Measurements from ENCODE around the gene SCN3B. TPM values are rescaled to one million over a fixed set of nuclear protein-coding genes. Genes with fewer than 3 reads are reported as not detected.

The SCN3B gene
- 0.15 TPM for polyA plus RNA-seq (2013, experiment 1 of 4)
- 0.16 TPM for polyA plus RNA-seq (2013, experiment 2 of 4)
- 0.21 TPM for polyA plus RNA-seq (2013, experiment 3 of 4)
- polyA plus RNA-seq (2013, experiment 4 of 4), result 0.41 TPM

GRCh38 chr11:123654566-123655081, at the start of gene SCN3B:
TSS of gene SCN3B (minus strand) at chr11:123654624. CDS start at chr11:123653801, 823 bp downstream.
- Histone ChIP-seq H3K36me3 (ENCODE audit: control insufficient read depth, insufficient read depth, low read length) (no peaks in the 10 kb centered on the region), H3K9me3 (ENCODE audit: control insufficient read depth, low read length) (no peaks in the 10 kb centered on the region), H3K4me1 (ENCODE audit: control insufficient read depth, insufficient read depth, low read length) (peaks cover 12% of the 10 kb centered on the region), H3K27ac (ENCODE audit: insufficient read depth, low read depth, low read length, poor library complexity, severe bottlenecking) (no peak within 1 kb of the TSS), H3K4me3 (ENCODE audit: insufficient read depth, low read depth, low read length) (peak within 1 kb of the TSS; percentile 44), H3K27me3 (ENCODE audit: control insufficient read depth, insufficient read depth, low read length, poor library complexity, severe bottlenecking) (peaks cover 57% of the 10 kb centered on the region)
- WGBS, 2 experiments, result 0% methylated on average over 44 of the region's 44 CpGs

GRCh38 chr11:123702696-123703095, 48.3 kb upstream of the SCN3B start:
- 92 to 95% methylated on average over 2 of the region's 2 CpGs for WGBS, 2 experiments
- H3K4me1 ChIP-seq (ENCODE audit: control insufficient read depth, insufficient read depth, low read length), result no peaks in the 10 kb centered on the region
- no peaks in the 10 kb centered on the region for H3K36me3 ChIP-seq (ENCODE audit: control insufficient read depth, insufficient read depth, low read length)
- H3K27ac ChIP-seq (ENCODE audit: insufficient read depth, low read depth, low read length, poor library complexity, severe bottlenecking), result no peak overlapping the region
- no peak overlapping the region for H3K4me3 ChIP-seq (ENCODE audit: insufficient read depth, low read depth, low read length)
- no peaks in the 10 kb centered on the region for H3K27me3 ChIP-seq (ENCODE audit: control insufficient read depth, insufficient read depth, low read length, poor library complexity, severe bottlenecking)
- no peaks in the 10 kb centered on the region for H3K9me3 ChIP-seq (ENCODE audit: control insufficient read depth, low read length)

GRCh38 chr11:123702139-123702538, 47.7 kb upstream of the SCN3B start:
- H3K27me3 ChIP-seq (ENCODE audit: control insufficient read depth, insufficient read depth, low read length, poor library complexity, severe bottlenecking), result no peaks in the 10 kb centered on the region
- H3K4me1 ChIP-seq (ENCODE audit: control insufficient read depth, insufficient read depth, low read length), result no peaks in the 10 kb centered on the region
- H3K9me3 ChIP-seq (ENCODE audit: control insufficient read depth, low read length), result no peaks in the 10 kb centered on the region
- no peak overlapping the region for H3K27ac ChIP-seq (ENCODE audit: insufficient read depth, low read depth, low read length, poor library complexity, severe bottlenecking)
- H3K4me3 ChIP-seq (ENCODE audit: insufficient read depth, low read depth, low read length), result no peak overlapping the region
- no peaks in the 10 kb centered on the region for H3K36me3 ChIP-seq (ENCODE audit: control insufficient read depth, insufficient read depth, low read length)
- WGBS, 2 experiments, result 82 to 85% methylated on average over 8 to 9 of the region's 9 CpGs

GRCh38 chr11:123700772-123701171, 46.3 kb upstream of the SCN3B start:
- Histone ChIP-seq H3K9me3 (ENCODE audit: control insufficient read depth, low read length) (no peaks in the 10 kb centered on the region), H3K4me1 (ENCODE audit: control insufficient read depth, insufficient read depth, low read length) (no peaks in the 10 kb centered on the region), H3K4me3 (ENCODE audit: insufficient read depth, low read depth, low read length) (no peak overlapping the region), H3K27ac (ENCODE audit: insufficient read depth, low read depth, low read length, poor library complexity, severe bottlenecking) (no peak overlapping the region), H3K27me3 (ENCODE audit: control insufficient read depth, insufficient read depth, low read length, poor library complexity, severe bottlenecking) (no peaks in the 10 kb centered on the region), H3K36me3 (ENCODE audit: control insufficient read depth, insufficient read depth, low read length) (no peaks in the 10 kb centered on the region)
- 87 to 92% methylated on average over 3 of the region's 3 CpGs for WGBS, 2 experiments

GRCh38 chr11:123698546-123699127, 44.2 kb upstream of the SCN3B start:
- Histone ChIP-seq H3K36me3 (ENCODE audit: control insufficient read depth, insufficient read depth, low read length) (no peaks in the 10 kb centered on the region), H3K9me3 (ENCODE audit: control insufficient read depth, low read length) (no peaks in the 10 kb centered on the region), H3K27ac (ENCODE audit: insufficient read depth, low read depth, low read length, poor library complexity, severe bottlenecking) (no peak overlapping the region), H3K4me1 (ENCODE audit: control insufficient read depth, insufficient read depth, low read length) (no peaks in the 10 kb centered on the region), H3K4me3 (ENCODE audit: insufficient read depth, low read depth, low read length) (no peak overlapping the region), H3K27me3 (ENCODE audit: control insufficient read depth, insufficient read depth, low read length, poor library complexity, severe bottlenecking) (no peaks in the 10 kb centered on the region)
- WGBS, 2 experiments, result 92 to 93% methylated on average over 2 of the region's 2 CpGs

- WGBS, 2 experiments, result 88 to 92% methylated on average over 1 to 2 of the region's 2 CpGs
- H3K27me3 ChIP-seq (ENCODE audit: control insufficient read depth, insufficient read depth, low read length, poor library complexity, severe bottlenecking), result no peaks in the 10 kb centered on the region
- H3K27ac ChIP-seq (ENCODE audit: insufficient read depth, low read depth, low read length, poor library complexity, severe bottlenecking), result no peak overlapping the region
- no peaks in the 10 kb centered on the region for H3K9me3 ChIP-seq (ENCODE audit: control insufficient read depth, low read length)
- no peak overlapping the region for H3K4me3 ChIP-seq (ENCODE audit: insufficient read depth, low read depth, low read length)
- H3K4me1 ChIP-seq (ENCODE audit: control insufficient read depth, insufficient read depth, low read length), result no peaks in the 10 kb centered on the region
- no peaks in the 10 kb centered on the region for H3K36me3 ChIP-seq (ENCODE audit: control insufficient read depth, insufficient read depth, low read length)
Measured at GRCh38 chr11:123696183-123696582, 41.8 kb upstream of the SCN3B start.

GRCh38 chr11:123695231-123695630, 40.8 kb upstream of the SCN3B start:
- no peaks in the 10 kb centered on the region for H3K36me3 ChIP-seq (ENCODE audit: control insufficient read depth, insufficient read depth, low read length)
- H3K4me1 ChIP-seq (ENCODE audit: control insufficient read depth, insufficient read depth, low read length), result no peaks in the 10 kb centered on the region
- no peaks in the 10 kb centered on the region for H3K27me3 ChIP-seq (ENCODE audit: control insufficient read depth, insufficient read depth, low read length, poor library complexity, severe bottlenecking)
- no peak overlapping the region for H3K4me3 ChIP-seq (ENCODE audit: insufficient read depth, low read depth, low read length)
- WGBS, 2 experiments, result 92 to 93% methylated on average over 7 to 9 of the region's 9 CpGs
- H3K27ac ChIP-seq (ENCODE audit: insufficient read depth, low read depth, low read length, poor library complexity, severe bottlenecking), result no peak overlapping the region
- H3K9me3 ChIP-seq (ENCODE audit: control insufficient read depth, low read length), result no peaks in the 10 kb centered on the region

GRCh38 chr11:123694551-123694950, 40.1 kb upstream of the SCN3B start:
- no peaks in the 10 kb centered on the region for H3K27me3 ChIP-seq (ENCODE audit: control insufficient read depth, insufficient read depth, low read length, poor library complexity, severe bottlenecking)
- no peaks in the 10 kb centered on the region for H3K36me3 ChIP-seq (ENCODE audit: control insufficient read depth, insufficient read depth, low read length)
- H3K27ac ChIP-seq (ENCODE audit: insufficient read depth, low read depth, low read length, poor library complexity, severe bottlenecking), result no peak overlapping the region
- H3K4me1 ChIP-seq (ENCODE audit: control insufficient read depth, insufficient read depth, low read length), result no peaks in the 10 kb centered on the region
- no peak overlapping the region for H3K4me3 ChIP-seq (ENCODE audit: insufficient read depth, low read depth, low read length)
- 91 to 92% methylated on average over 2 of the region's 2 CpGs for WGBS, 2 experiments
- no peaks in the 10 kb centered on the region for H3K9me3 ChIP-seq (ENCODE audit: control insufficient read depth, low read length)

- no peaks in the 10 kb centered on the region for H3K4me1 ChIP-seq (ENCODE audit: control insufficient read depth, insufficient read depth, low read length)
- H3K9me3 ChIP-seq (ENCODE audit: control insufficient read depth, low read length), result no peaks in the 10 kb centered on the region
- H3K4me3 ChIP-seq (ENCODE audit: insufficient read depth, low read depth, low read length), result no peak overlapping the region
- H3K36me3 ChIP-seq (ENCODE audit: control insufficient read depth, insufficient read depth, low read length), result no peaks in the 10 kb centered on the region
- H3K27me3 ChIP-seq (ENCODE audit: control insufficient read depth, insufficient read depth, low read length, poor library complexity, severe bottlenecking), result no peaks in the 10 kb centered on the region
- no peak overlapping the region for H3K27ac ChIP-seq (ENCODE audit: insufficient read depth, low read depth, low read length, poor library complexity, severe bottlenecking)
Measured at GRCh38 chr11:123692961-123693360, 38.5 kb upstream of the SCN3B start.

- H3K4me3 ChIP-seq (ENCODE audit: insufficient read depth, low read depth, low read length), result no peak overlapping the region
- H3K27ac ChIP-seq (ENCODE audit: insufficient read depth, low read depth, low read length, poor library complexity, severe bottlenecking), result no peak overlapping the region
- no peaks in the 10 kb centered on the region for H3K27me3 ChIP-seq (ENCODE audit: control insufficient read depth, insufficient read depth, low read length, poor library complexity, severe bottlenecking)
- no peaks in the 10 kb centered on the region for H3K4me1 ChIP-seq (ENCODE audit: control insufficient read depth, insufficient read depth, low read length)
- 71 to 84% methylated on average over 2 of the region's 3 CpGs for WGBS, 2 experiments
- H3K36me3 ChIP-seq (ENCODE audit: control insufficient read depth, insufficient read depth, low read length), result no peaks in the 10 kb centered on the region
- no peaks in the 10 kb centered on the region for H3K9me3 ChIP-seq (ENCODE audit: control insufficient read depth, low read length)
Measured at GRCh38 chr11:123690485-123690884, 36.1 kb upstream of the SCN3B start.
